Activated CD8-positive, alpha-beta memory T cell treated with anti-CD3 and anti-CD28 coated beads, Interleukin-2, amount 50 U/mL, for 24 hours (primary cell): ENCODE data around the gene ALDOB.

Experiments used
- DNase-seq: peaks from one replicate; pipeline ENCODE4 v3.0.0-alpha.2; 2020; ENCODE audit errors: extremely low read depth

Gene ALDOB

GRCh38 chr9:101455656-101456240, 20.2 kb upstream of the ALDOB start:
- DNase-seq = no peak

GRCh38 chr9:101453776-101454570, 18.4 kb upstream of the ALDOB start:
- DNase-seq = no peak

- DNase-seq = no peak
Measured at GRCh38 chr9:101451498-101451897, 15.9 kb upstream of the ALDOB start.

- DNase-seq = no peak
Measured at GRCh38 chr9:101450931-101451330, 15.4 kb upstream of the ALDOB start.

- no peak for DNase-seq
Measured at GRCh38 chr9:101449071-101449721, 13.6 kb upstream of the ALDOB start.

GRCh38 chr9:101448680-101449070, 13.1 kb upstream of the ALDOB start:
- no peak for DNase-seq

GRCh38 chr9:101446732-101447131, 11.2 kb upstream of the ALDOB start:
- no peak for DNase-seq

GRCh38 chr9:101445353-101446029, 9.9 kb upstream of the ALDOB start:
- DNase-seq = no peak

GRCh38 chr9:101443364-101443771, 7.8 kb upstream of the ALDOB start:
- no peak for DNase-seq

- DNase-seq = no peak
Measured at GRCh38 chr9:101442736-101443135, 7.2 kb upstream of the ALDOB start.

GRCh38 chr9:101442318-101442717, 6.7 kb upstream of the ALDOB start:
- no peak for DNase-seq

- no peak for DNase-seq
Measured at GRCh38 chr9:101440714-101441230, 5.2 kb upstream of the ALDOB start.

- DNase-seq = no peak
Measured at GRCh38 chr9:101438523-101438922, 2.9 kb upstream of the ALDOB start.

- no peak for DNase-seq
Measured at GRCh38 chr9:101437806-101438232, 2.2 kb upstream of the ALDOB start.

- DNase-seq = no peak
Measured at GRCh38 chr9:101434998-101435397, 576 bp downstream of the ALDOB start.

GRCh38 chr9:101433229-101433628, 2.3 kb downstream of the ALDOB start:
- no peak for DNase-seq

GRCh38 chr9:101432740-101433139, 2.8 kb downstream of the ALDOB start:
- DNase-seq = no peak

- DNase-seq = no peak
Measured at GRCh38 chr9:101432171-101432570, 3.4 kb downstream of the ALDOB start.

GRCh38 chr9:101429736-101430135, 5.8 kb downstream of the ALDOB start:
- DNase-seq = no peak

- DNase-seq = no peak
Measured at GRCh38 chr9:101428909-101429308, 6.7 kb downstream of the ALDOB start.

- no peak for DNase-seq
Measured at GRCh38 chr9:101427957-101428655, 7.5 kb downstream of the ALDOB start.

- DNase-seq = no peak
Measured at GRCh38 chr9:101427358-101427757, 8.2 kb downstream of the ALDOB start.
